Panc1 (cell line): ENCODE results near the gene TEKT2. TPM values are rescaled to one million over a fixed set of nuclear protein-coding genes. Genes with fewer than 3 reads are reported as not detected.

Experiments
- ATAC-seq: fragments of 200-7000 bp; cut with Tn5 transposase; 2 replicates; pipeline ENCODE4 v1.9.1; 2020; ENCODE audit warnings: mild to moderate bottlenecking, moderate library complexity
- BruUV-seq: library from RNA; stranded (reverse); fragments of 400-500 nt; replicated peaks from 2 replicates; lab custom pipeline; 2021; lab: Mats Ljungman, UMichigan
- CTCF ChIA-PET: fragments of 300-600 bp; sonication (Branson Sonifier 250); formaldehyde crosslinking; loops from one replicate; lab custom pipeline; 2022; ENCODE audit warnings: antibody characterized with exemption; lab: Charles Lee
- POLR2A ChIA-PET: fragments of 300-600 bp; sonication (Branson Sonifier 250); formaldehyde crosslinking; loops from one replicate; lab custom pipeline; 2022; ENCODE audit warnings: antibody characterized with exemption; lab: Charles Lee
- DNase-seq: peaks from one replicate; pipeline ENCODE4 v3.0.0-alpha.2; 2010; ENCODE audit warnings: low read depth, low spot score
- H3K27ac ChIP-seq: 2 replicates; pipeline ENCODE4 v1.5.1; 2011; ENCODE audit warnings: mild to moderate bottlenecking, low read length, inconsistent platforms
- H3K27me3 ChIP-seq: fragments of 200-500 bp; sonication (Bioruptor generic); 2 replicates; pipeline ENCODE4 v1.6.0; 2014; ENCODE audit warnings: low read length, inconsistent platforms; ENCODE audit not compliant: control insufficient read depth, insufficient read depth
- H3K36me3 ChIP-seq: fragments of 200-500 bp; sonication (Bioruptor generic); 2 replicates; pipeline ENCODE4 v1.5.1; 2014; ENCODE audit warnings: inconsistent platforms, mild to moderate bottlenecking, low read length, moderate library complexity; ENCODE audit not compliant: control insufficient read depth, insufficient read depth
- H3K4me1 ChIP-seq: 2 replicates; pipeline ENCODE4 v1.5.1; 2011; ENCODE audit warnings: inconsistent platforms, mild to moderate bottlenecking, low read length, moderate library complexity; ENCODE audit not compliant: control insufficient read depth, insufficient read depth
- H3K4me3 ChIP-seq, 2 experiments: 2 replicates each; pipeline ENCODE4 v1.5.1; 2011 to 2012; ENCODE audit warnings: low read depth in 2 of 2, low read length in 2 of 2, mild to moderate bottlenecking in 2 of 2, inconsistent platforms in 1 of 2, moderate library complexity in 1 of 2
- H3K9me3 ChIP-seq: fragments of 200-500 bp; sonication (Bioruptor generic); 2 replicates; pipeline ENCODE4 v1.5.1; 2014; ENCODE audit warnings: low read depth, mild to moderate bottlenecking, inconsistent platforms, low read length, moderate library complexity; ENCODE audit not compliant: control insufficient read depth, insufficient read depth
- CTCF ChIP-seq: fragments of 450-650 bp; IDR thresholded peaks from 2 replicates; pipeline ENCODE4 v1.5.1; 2017; ENCODE audit warnings: mild to moderate bottlenecking
- POLR2AphosphoS5 ChIP-seq: IDR thresholded peaks from 2 replicates; pipeline ENCODE4 v1.6.1; 2012; ENCODE audit warnings: mild to moderate bottlenecking, low read depth, low read length, moderate library complexity
- REST ChIP-seq, 2 experiments: IDR thresholded peaks; 2 replicates each; pipeline ENCODE4 v1.6.1; 2011 to 2012; ENCODE audit warnings: low read depth in 2 of 2, control low read depth in 1 of 2, low read length in 1 of 2, mild to moderate bottlenecking in 1 of 2, moderate library complexity in 1 of 2; ENCODE audit not compliant: insufficient read depth in 1 of 2
- SIN3A ChIP-seq: IDR thresholded peaks from 2 replicates; pipeline ENCODE4 v1.6.1; 2012; ENCODE audit warnings: low read depth, mild to moderate bottlenecking, low read length, moderate library complexity, borderline replicate concordance; ENCODE audit not compliant: insufficient read depth
- TCF7L2 ChIP-seq: IDR thresholded peaks from 2 replicates; pipeline ENCODE4 v1.6.1; 2011; ENCODE audit warnings: mild to moderate bottlenecking, low read depth, low read length, inconsistent platforms
- in situ Hi-C: cut with HindIII; loops from 2 replicates; pipeline ENCODE4 v1.10.0; 2016; ENCODE audit warnings: low sequenced_read_pairs, low pct_unique_long_range_greater_than_20kb
- intact Hi-C: fragments of 100-400 bp; cut with micrococcal nuclease; formaldehyde crosslinking; loops from one replicate; pipeline ENCODE4 v1.10.0; 2022; ENCODE audit not compliant: unreplicated experiment
- total RNA-seq: library from RNA; stranded (reverse); gene quantifications from one replicate; pipeline ENCODE4 v1.2.1, GENCODE V29; 2021; ENCODE audit not compliant: unreplicated experiment

Gene TEKT2
- total RNA-seq, 1 experiment from 2014 or later = 0.23 TPM

- no TSS peak for BruUV-seq
- Histone ChIP-seq H3K27ac (no peak overlapping the region), H3K4me1 (no peaks in the 10 kb centered on the region; the same call in 1 of the 2 replicates), H3K4me3 (no peak overlapping the region), H3K9me3 (no peaks in the 10 kb centered on the region), H3K27me3 (no peaks in the 10 kb centered on the region), H3K36me3 (peaks cover 4% of the 10 kb centered on the region; the same call in 1 of the 2 replicates)
- ChIA-PET CTCF (no interaction called here), POLR2A (no interaction called here)
- DNase-seq = no peak
- intact Hi-C loops = no loop called here
- in situ Hi-C loops = no loop called here
- no peak for ATAC-seq
- TF ChIP-seq TCF7L2 = no peak
- no peak for TF ChIP-seq REST (IDR thresholded peaks at IDR 0.05; ENCODE audit: insufficient read depth in 1 of 2, low read depth in 2 of 2, low read length in 1 of 2)
- TF ChIP-seq SIN3A = no peak
- TF ChIP-seq POLR2AphosphoS5 = no peak
- TF ChIP-seq CTCF = no peak
Observed at GRCh38 chr1:36085126-36085525, 1.2 kb downstream of the TEKT2 start.

- peaks cover 4% of the 10 kb centered on the region; the same call in 1 of the 2 replicates for H3K36me3 ChIP-seq
- no peaks in the 10 kb centered on the region for H3K9me3 ChIP-seq
- no peak for TF ChIP-seq TCF7L2
- TF ChIP-seq SIN3A = no peak
- no peak for TF ChIP-seq POLR2AphosphoS5
- no peak for TF ChIP-seq CTCF
- no peak for TF ChIP-seq REST (IDR thresholded peaks at IDR 0.05; ENCODE audit: insufficient read depth in 1 of 2, low read depth in 2 of 2, low read length in 1 of 2)
- in situ Hi-C loops = no loop called here
- BruUV-seq = no TSS peak
- no peak overlapping the region for H3K4me3 ChIP-seq
- ATAC-seq = no peak
- no peaks in the 10 kb centered on the region; the same call in 1 of the 2 replicates for H3K4me1 ChIP-seq
- ChIA-PET CTCF (interaction anchor here (1.4 kb wide), 1 partner anchor 52 kb away, joined by 3 read pairs; no protein-coding TSS in a partner anchor), POLR2A (no interaction called here)
- DNase-seq = no peak
- intact Hi-C loops = no loop called here
- no peak overlapping the region for H3K27ac ChIP-seq
- no peaks in the 10 kb centered on the region for H3K27me3 ChIP-seq
Observed at GRCh38 chr1:36085686-36086526, 2.0 kb downstream of the TEKT2 start.
